ENCODE data around the gene NBPF19.
"Not testable (repeated sequence)": the region's sequence is repeated elsewhere in the genome, so short reads cannot be mapped to it uniquely, and the experiment has no call there.

NBPF19 gene, protein sequence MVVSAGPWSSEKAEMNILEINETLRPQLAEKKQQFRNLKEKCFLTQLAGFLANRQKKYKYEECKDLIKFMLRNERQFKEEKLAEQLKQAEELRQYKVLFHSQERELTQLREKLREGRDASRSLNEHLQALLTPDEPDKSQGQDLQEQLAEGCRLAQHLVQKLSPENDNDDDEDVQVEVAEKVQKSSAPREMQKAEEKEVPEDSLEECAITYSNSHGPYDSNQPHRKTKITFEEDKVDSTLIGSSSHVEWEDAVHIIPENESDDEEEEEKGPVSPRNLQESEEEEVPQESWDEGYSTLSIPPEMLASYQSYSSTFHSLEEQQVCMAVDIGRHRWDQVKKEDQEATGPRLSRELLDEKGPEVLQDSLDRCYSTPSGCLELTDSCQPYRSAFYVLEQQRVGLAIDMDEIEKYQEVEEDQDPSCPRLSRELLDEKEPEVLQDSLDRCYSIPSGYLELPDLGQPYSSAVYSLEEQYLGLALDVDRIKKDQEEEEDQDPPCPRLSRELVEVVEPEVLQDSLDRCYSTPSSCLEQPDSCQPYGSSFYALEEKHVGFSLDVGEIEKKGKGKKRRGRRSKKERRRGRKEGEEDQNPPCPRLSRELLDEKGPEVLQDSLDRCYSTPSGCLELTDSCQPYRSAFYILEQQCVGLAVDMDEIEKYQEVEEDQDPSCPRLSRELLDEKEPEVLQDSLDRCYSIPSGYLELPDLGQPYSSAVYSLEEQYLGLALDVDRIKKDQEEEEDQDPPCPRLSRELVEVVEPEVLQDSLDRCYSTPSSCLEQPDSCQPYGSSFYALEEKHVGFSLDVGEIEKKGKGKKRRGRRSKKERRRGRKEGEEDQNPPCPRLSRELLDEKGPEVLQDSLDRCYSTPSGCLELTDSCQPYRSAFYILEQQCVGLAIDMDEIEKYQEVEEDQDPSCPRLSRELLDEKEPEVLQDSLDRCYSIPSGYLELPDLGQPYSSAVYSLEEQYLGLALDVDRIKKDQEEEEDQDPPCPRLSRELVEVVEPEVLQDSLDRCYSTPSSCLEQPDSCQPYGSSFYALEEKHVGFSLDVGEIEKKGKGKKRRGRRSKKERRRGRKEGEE (N-terminal part only)

DNA sequence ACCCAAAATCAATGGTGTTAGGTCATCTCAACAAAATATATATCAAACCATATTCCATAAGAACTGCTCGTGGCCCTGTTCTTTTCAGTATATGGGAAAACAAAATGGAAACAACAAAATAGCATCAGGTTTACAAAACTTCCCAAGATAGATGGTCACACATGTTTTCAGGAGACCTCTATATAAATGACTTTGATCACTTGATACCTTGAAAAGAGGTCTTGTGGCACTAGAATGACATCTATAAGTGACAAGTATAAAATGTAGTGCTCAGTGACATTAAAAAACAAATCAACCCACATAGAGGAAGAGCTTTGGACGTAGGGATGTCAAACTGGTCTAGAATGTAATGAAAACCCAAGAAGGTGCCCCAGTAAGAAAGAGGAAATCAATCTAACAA, at the start of gene NBPF19:
NBPF19 (plus strand) TSS at position 301 of the 400 bp plus-strand sequence. CDS start 888 bp downstream, outside the sequence.
- DNase-seq (ENCODE audit: low read depth in 2 of 2) = not testable (repeated sequence)

DNA sequence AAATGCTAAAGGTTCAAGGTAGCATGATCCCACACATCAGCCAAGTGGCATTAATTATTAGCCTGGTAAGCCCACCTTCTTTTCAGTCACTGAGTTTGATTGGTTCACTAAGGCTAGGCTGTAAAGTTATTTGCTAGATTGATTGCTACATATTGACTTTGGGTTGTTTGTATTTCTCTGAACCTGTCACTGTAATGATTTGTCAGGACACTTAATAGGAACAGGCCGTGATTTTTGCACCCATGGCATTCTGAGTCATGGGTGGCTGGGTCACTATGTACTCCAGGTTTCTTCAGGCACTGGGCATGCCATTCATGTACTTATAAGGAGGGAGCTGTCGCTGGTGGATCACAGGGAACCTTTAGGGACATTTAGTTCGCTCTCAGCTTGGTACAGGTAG, 46.5 kb upstream of the NBPF19 start:
- DNase-seq (ENCODE audit: low read depth in 2 of 2) = not testable (repeated sequence)

DNA sequence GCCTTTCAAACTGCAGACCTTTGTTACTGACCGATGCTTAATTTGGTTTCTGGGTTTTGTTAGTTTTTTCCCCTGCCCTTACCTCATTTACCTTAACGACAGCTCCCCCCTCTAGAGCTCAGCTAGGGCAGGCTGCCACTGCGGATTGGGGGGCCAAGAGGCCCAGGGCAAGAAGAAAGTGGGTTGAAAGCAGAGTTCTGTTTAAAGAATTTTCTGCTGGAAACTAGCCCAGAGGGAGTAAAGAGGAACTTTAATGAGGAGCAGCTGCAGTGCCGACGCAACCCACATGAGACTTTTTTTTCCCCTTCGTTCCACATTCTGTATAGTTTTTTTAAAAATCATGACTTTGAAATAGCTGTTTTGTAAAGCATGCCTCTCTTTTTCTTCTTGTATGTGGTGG, 29.4 kb upstream of the NBPF19 start:
- DNase-seq (ENCODE audit: low read depth in 2 of 2) = not testable (repeated sequence)

GRCh38 chr1:149452196-149452595, 22.6 kb upstream of the NBPF19 start:
- not testable (repeated sequence) for DNase-seq (ENCODE audit: low read depth in 2 of 2)

DNA sequence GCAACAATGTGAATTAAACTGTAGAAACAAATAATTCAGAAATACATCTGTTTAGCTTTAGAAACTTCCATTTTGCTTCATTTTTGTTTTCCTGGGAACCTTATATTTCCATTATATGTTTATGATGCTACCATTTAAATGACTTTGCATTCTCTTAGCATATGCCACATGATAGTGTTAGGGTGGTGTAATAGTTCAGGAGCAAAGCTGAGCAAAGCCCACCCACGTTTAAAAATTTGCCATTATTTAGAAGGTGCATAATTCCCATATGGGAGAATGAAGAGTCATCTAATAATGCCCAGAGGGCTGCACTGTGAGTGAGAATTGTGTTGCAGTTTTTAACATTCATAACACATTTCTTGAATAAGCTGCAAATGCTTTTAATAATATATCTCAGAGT, 22.2 kb upstream of the NBPF19 start:
- DNase-seq (ENCODE audit: low read depth in 2 of 2) = not testable (repeated sequence)

GRCh38 chr1:149558350-149558825, 83.5 kb downstream of the NBPF19 start:
- DNase-seq (ENCODE audit: low read depth in 2 of 2) = peak; percentile 45 to 56

- DNase-seq (ENCODE audit: low read depth in 2 of 2) = not testable (repeated sequence)
Measured at GRCh38 chr1:149561806-149562205, 87.0 kb downstream of the NBPF19 start.

DNA sequence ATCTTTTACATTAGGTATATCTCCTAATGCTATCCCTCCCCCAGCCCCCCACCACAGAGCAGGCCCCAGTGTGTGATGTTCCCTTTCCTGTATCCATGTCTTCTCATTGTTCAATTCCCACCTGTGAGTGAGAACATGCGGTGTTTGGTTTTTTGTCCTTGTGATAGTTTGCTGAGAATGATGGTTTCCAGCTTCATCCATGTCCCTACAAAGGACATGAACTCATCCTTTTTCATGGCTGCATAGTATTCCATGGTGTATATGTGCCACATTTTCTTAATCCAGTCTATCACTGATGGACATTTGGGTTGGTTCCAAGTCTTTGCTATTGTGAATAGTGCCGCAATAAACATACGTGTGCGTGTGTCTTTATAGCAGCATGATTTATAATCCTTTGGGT, 90.6 kb downstream of the NBPF19 start:
- DNase-seq (ENCODE audit: low read depth in 2 of 2) = not testable (repeated sequence)

GRCh38 chr1:149572763-149573162, 97.9 kb downstream of the NBPF19 start:
- DNase-seq (ENCODE audit: low read depth in 2 of 2) = not testable (repeated sequence)

DNA sequence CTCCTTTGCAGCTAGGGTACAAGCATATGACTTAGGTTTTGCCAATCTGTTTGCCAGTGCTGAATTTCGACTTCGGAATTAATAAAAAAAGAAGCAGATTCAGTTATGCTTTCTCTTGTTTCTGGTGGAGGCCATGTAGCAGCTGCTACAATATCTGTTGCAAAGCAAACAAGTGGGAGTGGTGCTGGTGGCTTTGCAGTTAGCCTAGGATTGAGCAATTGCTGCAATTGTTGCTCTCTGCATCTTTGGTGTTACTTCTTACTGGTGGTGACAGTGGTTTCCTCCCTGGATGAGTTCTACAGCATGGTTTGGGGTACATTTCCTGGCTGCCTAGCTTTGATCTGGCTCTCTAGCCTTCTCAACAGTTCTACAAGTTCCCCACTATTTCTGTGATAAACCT, 110.7 kb downstream of the NBPF19 start:
- DNase-seq (ENCODE audit: low read depth in 2 of 2) = not testable (repeated sequence)

Measured in stimulated activated CD4-positive, alpha-beta T cell treated with anti-CD3 and anti-CD28 coated beads, Interleukin-4, amount 100 ng/mL, for 48 hours (primary cell).